GM23338 (cell line): Measurements from ENCODE around the gene ITGB3.

Source experiments
- CREB1 ChIP-seq: fragments of 250-450 bp; sonication (Bioruptor Pico); IDR thresholded peaks from 2 replicates; pipeline ENCODE4 v1.5.0; 2020; ENCODE audit warnings: low read depth, mild to moderate bottlenecking, moderate library complexity
- CTCF ChIP-seq, 2 experiments: fragments of 200-600 bp in 1 of 2; sonication (generic) in 1 of 2; conservative IDR thresholded peaks; 2 replicates each; pipeline versions ENCODE4 v1.5.1 to v1.6.1; 2016 to 2017; ENCODE audit warnings: antibody characterized with exemption in 2 of 2, low read depth in 2 of 2, mild to moderate bottlenecking in 2 of 2, moderate library complexity in 1 of 2
- ETS1 ChIP-seq: IDR thresholded peaks from 2 replicates; pipeline ENCODE4 v1.6.1; 2016; ENCODE audit warnings: antibody characterized with exemption
- EZH2 ChIP-seq: fragments of 200-600 bp; sonication (generic); IDR thresholded peaks from one replicate; pipeline ENCODE4 v1.8.0; 2017; ENCODE audit warnings: antibody characterized with exemption, mild to moderate bottlenecking, low read depth; ENCODE audit not compliant: unreplicated experiment
- EZH2phosphoT487 ChIP-seq: fragments of 200-600 bp; sonication (generic); IDR thresholded peaks from one replicate; pipeline ENCODE4 v1.8.1; 2018; ENCODE audit warnings: antibody characterized with exemption; ENCODE audit not compliant: unreplicated experiment
- JUNB ChIP-seq: IDR thresholded peaks from one replicate; pipeline ENCODE4 v1.6.1; 2016; ENCODE audit warnings: antibody characterized with exemption; ENCODE audit not compliant: unreplicated experiment
- NANOG ChIP-seq: IDR thresholded peaks from 2 replicates; pipeline ENCODE4 v1.6.1; 2016; ENCODE audit warnings: antibody characterized with exemption, borderline replicate concordance
- POLR2AphosphoS5 ChIP-seq: IDR thresholded peaks from 2 replicates; pipeline ENCODE4 v1.6.1; 2016; ENCODE audit warnings: antibody characterized with exemption, low read depth
- TF ChIP-seq, protein P1 (sequence below): IDR thresholded peaks from one replicate; pipeline ENCODE4 v1.6.1; 2018; ENCODE audit warnings: antibody characterized with exemption; ENCODE audit not compliant: unreplicated experiment

GRCh38 chr17:47290870-47291241 lies 37.2 kb downstream of the ITGB3 start:
- TF ChIP-seq EZH2phosphoT487 (no peak), CTCF (conservative IDR thresholded peaks at IDR 0.05; ENCODE audit: low read depth in 2 of 2) (no peak), EZH2 (no peak), POLR2AphosphoS5 (no peak), JUNB (no peak), CREB1 (CRISPR knock-in tag) (no peak), NANOG (no peak), ETS1 (no peak)
- TF ChIP-seq, protein P1, sequence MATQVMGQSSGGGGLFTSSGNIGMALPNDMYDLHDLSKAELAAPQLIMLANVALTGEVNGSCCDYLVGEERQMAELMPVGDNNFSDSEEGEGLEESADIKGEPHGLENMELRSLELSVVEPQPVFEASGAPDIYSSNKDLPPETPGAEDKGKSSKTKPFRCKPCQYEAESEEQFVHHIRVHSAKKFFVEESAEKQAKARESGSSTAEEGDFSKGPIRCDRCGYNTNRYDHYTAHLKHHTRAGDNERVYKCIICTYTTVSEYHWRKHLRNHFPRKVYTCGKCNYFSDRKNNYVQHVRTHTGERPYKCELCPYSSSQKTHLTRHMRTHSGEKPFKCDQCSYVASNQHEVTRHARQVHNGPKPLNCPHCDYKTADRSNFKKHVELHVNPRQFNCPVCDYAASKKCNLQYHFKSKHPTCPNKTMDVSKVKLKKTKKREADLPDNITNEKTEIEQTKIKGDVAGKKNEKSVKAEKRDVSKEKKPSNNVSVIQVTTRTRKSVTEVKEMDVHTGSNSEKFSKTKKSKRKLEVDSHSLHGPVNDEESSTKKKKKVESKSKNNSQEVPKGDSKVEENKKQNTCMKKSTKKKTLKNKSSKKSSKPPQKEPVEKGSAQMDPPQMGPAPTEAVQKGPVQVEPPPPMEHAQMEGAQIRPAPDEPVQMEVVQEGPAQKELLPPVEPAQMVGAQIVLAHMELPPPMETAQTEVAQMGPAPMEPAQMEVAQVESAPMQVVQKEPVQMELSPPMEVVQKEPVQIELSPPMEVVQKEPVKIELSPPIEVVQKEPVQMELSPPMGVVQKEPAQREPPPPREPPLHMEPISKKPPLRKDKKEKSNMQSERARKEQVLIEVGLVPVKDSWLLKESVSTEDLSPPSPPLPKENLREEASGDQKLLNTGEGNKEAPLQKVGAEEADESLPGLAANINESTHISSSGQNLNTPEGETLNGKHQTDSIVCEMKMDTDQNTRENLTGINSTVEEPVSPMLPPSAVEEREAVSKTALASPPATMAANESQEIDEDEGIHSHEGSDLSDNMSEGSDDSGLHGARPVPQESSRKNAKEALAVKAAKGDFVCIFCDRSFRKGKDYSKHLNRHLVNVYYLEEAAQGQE: no peak
